ENCODE data around the gene SEMA3F.
A peak's percentile ranks its signal among the peaks of the same experiment; 100 is the strongest.

SEMA3F gene

DNA sequence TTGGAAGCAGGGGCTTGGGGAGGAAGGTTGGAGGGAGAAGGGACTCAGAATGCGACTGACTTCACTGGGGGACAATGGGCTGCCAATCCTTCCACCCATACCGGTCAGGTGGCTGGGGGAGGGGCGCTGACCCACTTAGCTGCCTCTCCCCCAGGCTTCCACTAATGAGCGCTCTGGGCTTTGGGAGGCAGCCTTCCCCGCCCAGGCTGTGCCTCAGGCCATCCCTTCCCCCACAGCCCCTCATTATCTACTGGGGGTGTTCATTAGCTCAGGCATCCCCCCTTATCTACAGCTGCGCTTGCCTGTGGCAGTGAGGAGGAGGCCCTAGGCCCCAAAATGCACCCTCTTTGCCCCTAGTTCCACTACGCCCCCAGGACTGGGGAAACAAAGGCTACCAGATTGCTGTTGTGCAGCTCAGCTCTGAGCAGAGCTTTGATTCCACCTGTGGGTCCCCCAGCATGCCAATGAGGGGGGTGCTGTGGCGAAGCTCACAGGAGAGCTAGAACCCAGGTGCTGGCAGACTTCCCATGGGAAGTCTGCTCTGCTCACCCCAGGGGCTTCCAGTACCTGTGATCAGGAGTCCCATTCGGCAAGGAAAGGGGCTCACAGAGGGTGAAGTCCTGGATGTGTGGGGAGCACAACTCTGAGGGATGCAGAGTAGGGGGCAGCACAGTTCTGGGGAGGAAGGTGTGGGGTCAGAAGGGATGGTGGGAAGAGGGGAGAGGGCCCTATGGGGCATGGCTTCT lies 29.4 kb upstream of the SEMA3F start:
- H3K27me3 Mint-ChIP-seq = no peaks in the 10 kb centered on the region
- peaks cover 5% of the 10 kb centered on the region for H3K4me1 Mint-ChIP-seq
- no peak for ATAC-seq
- no peaks in the 10 kb centered on the region for H3K9me3 Mint-ChIP-seq
- H3K36me3 Mint-ChIP-seq = no peaks in the 10 kb centered on the region
- H3K4me3 Mint-ChIP-seq = no peak overlapping the region
- no peak overlapping the region for H3K27ac Mint-ChIP-seq

DNA sequence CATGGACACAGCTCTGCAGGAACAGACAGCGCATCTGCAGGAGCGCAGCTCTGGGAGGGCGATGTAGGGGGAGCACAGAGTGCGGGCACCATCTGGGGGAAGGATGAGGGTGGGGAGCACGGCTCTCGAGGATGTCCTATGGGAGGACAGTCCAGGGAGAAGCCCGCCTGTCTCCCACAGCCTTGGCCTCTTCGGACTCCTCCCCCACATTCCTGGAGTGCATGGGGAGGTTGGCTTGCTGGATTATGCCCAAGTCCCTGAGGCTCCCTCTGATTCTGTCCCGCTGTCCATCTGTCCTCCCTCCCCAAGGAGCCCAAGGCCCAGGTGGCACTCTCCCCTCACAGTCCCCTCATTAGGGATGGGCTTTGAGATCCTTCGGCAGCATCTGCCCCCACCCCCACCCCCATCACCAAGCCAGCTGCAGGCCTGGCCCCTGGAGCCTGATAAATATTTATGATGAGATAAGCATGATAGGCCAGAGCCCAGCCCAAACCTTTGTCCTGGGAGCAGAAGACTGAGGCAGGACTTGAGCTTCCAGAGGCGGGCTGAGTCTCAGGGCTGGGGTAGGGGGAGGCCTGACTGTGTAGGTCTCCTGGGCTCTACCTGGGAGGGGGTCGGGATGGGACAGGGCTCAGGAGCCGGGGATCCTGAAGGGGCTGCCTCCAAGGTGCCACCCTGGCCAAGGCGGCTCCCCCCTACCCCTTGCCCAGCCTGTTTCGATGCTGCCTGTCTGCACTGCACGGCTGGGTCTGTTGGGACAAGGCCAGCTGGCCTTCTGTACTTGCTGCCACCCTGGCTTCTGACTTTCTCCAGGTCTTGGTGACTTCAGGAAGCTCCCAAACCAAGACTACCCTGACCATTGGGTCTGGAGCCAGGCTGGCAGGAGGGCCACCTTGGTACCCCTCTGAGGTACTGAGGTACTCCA lies 28.6 kb upstream of the SEMA3F start:
- Mint-ChIP-seq H3K4me3 (no peak overlapping the region), H3K9me3 (no peaks in the 10 kb centered on the region), H3K27me3 (no peaks in the 10 kb centered on the region), H3K36me3 (no peaks in the 10 kb centered on the region), H3K4me1 (peaks cover 5% of the 10 kb centered on the region), H3K27ac (no peak overlapping the region)
- no peak for ATAC-seq

DNA sequence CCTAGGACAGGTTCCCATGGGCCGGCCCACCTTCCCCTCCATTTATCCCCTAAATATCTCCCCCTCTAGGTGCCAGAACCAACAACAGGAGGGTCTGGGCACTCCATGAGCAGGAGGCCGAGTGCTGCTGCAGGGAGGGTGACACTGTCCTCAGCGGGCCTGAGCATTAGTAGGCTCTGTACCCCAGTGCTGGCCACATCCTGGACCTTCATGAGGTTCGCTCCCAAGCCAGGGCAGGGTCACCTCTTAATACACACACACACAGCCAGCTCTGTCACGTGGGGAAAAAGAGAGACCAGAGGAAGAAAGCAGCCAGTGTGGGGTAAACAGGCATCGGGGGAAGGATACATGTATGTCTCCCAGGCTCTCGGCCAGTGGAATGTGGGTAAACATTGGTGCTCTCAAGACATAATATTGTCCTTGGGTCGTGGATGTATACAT lies 27.9 kb upstream of the SEMA3F start:
- H3K27ac Mint-ChIP-seq = no peak overlapping the region
- H3K4me3 Mint-ChIP-seq = no peak overlapping the region
- no peaks in the 10 kb centered on the region for H3K36me3 Mint-ChIP-seq
- no peaks in the 10 kb centered on the region for H3K9me3 Mint-ChIP-seq
- no peak for ATAC-seq
- H3K27me3 Mint-ChIP-seq = no peaks in the 10 kb centered on the region
- peaks cover 5% of the 10 kb centered on the region for H3K4me1 Mint-ChIP-seq

DNA sequence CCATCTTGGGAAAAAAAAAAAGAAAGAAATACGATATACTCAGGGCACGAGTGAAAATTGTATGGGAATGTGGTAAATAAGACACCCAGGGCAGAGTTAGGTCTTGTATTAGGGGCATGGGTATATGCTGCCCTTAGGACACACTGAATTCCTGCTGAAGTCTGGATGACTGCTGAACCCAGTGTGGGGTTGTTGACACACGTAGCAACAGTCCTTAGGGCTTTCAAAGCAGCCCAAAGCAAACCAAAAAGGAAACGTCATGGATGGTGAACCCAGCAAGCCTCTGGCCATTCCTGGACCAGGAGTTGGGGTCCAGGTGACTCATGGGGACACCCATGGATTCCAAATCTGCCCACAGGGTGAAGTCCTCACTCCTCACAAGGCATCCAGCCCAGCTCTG lies 27.1 kb upstream of the SEMA3F start:
- Mint-ChIP-seq H3K27ac (no peak overlapping the region), H3K4me1 (peaks cover 4% of the 10 kb centered on the region)
- ATAC-seq = no peak

DNA sequence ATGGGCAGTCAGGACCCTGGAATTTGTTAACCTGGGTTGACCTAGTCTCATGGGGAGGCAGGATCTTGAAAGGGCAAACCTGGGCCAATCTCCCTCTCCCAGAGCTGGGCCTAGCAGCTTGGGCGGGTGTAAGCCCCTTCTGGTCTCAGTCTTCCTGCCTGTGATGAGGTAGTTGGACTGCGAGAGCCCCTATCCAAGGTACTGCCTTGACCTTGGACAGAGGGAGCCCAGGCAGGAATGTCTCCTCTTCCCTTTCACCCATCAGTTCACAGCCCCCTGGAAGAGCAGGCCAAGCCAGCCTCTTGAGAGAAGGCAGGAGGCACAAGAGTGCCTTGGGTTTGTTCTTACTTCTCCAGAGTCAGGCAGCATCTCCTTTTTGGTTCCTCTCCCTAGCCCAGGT lies 24.7 kb upstream of the SEMA3F start:
- Mint-ChIP-seq H3K4me1 (no peaks in the 10 kb centered on the region), H3K36me3 (no peaks in the 10 kb centered on the region), H3K4me3 (no peak overlapping the region), H3K27me3 (peaks cover 26% of the 10 kb centered on the region), H3K9me3 (no peaks in the 10 kb centered on the region), H3K27ac (no peak overlapping the region)
- ATAC-seq = no peak

More for the DNA sequence above, 27.1 kb upstream of the SEMA3F start:
- Mint-ChIP-seq H3K27me3 (peaks cover 7% of the 10 kb centered on the region), H3K4me3 (no peak overlapping the region), H3K9me3 (no peaks in the 10 kb centered on the region), H3K36me3 (no peaks in the 10 kb centered on the region)

DNA sequence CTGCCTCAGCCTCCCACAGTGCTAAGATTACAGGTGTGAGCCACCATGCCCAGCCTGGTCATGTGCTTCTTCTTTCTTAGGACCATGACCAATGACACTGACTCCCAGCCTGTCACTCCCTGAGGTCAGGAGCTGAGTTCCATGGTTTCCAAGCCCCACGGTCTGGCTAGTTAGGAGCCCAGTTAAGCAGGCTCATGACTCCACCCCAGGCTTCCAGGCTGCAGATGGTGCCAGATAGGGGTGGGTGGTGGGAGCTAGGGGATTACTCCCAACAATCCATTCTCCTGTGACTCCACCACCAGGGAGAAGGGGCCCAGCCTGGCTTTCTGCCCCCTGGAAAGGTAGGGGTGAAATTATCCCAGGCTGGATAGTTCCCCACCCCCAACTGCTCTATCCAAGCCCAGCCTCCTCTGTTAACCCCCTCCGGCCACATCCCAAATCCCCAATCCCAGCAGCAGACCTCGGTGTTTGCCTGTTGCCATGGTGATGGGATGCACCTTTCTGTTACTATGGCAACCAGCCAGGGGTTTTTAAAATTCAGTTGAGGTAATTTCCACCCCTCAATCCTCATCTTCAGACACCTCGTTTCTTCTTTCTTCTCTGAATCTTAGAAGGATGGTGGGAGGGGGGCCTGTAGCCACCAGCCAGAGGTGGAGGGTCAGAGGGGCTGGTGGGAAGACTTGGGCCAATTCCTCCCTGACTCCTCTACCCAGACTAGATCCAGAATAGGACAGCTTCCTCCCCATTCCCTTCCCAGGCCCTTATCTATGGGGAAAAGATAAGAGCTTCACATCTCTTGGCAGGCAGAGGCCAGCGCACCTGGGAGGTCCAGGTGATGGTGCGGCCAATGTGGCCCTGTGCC lies 22.5 kb upstream of the SEMA3F start:
- H3K27me3 Mint-ChIP-seq = peaks cover 28% of the 10 kb centered on the region
- H3K27ac Mint-ChIP-seq = no peak overlapping the region
- H3K4me1 Mint-ChIP-seq = no peaks in the 10 kb centered on the region
- no peak for ATAC-seq
- H3K9me3 Mint-ChIP-seq = no peaks in the 10 kb centered on the region
- H3K4me3 Mint-ChIP-seq = no peak overlapping the region
- no peaks in the 10 kb centered on the region for H3K36me3 Mint-ChIP-seq

DNA sequence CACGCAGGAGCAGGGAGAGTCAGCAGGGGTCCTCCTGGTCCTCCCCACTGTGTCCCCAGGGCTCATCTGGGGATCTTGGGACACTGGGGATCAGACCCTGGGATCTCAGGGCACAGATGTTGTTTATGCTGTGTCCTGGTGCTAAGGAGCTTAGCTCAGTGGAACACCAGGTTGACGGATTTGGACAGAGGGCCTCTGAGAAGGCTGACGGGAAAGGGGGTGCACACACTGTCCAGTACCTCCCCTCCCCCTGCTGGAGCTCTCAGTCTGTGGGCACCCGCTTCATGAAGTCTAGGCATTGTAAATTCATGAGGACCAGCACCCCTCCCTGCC lies 21.9 kb upstream of the SEMA3F start:
- Mint-ChIP-seq H3K27me3 (peaks cover 33% of the 10 kb centered on the region), H3K36me3 (no peaks in the 10 kb centered on the region), H3K4me3 (no peak overlapping the region), H3K27ac (no peak overlapping the region), H3K4me1 (peaks cover under 1% of the 10 kb centered on the region), H3K9me3 (no peaks in the 10 kb centered on the region)
- no peak for ATAC-seq

DNA sequence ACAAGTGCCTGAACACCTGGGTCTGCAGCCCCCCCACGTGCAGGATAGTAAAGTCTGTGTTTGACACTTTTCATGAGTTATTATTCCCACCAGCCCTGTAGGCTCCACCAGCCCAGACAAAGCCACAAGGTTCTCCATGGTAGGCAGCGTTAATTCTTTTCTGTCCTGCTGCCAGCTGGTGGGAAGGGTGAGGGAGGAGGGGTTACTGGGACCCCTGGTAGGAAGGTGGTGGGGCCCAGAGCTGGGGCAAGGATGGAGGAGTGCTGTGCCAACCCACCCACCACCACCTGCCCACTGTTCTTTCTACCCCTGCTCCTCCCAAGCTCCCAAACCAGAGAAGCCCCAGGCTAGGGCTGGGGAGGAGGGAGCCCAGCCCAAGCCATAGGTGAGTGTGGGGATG lies 20.8 kb upstream of the SEMA3F start:
- Mint-ChIP-seq H3K9me3 (no peaks in the 10 kb centered on the region), H3K4me3 (no peak overlapping the region), H3K36me3 (no peaks in the 10 kb centered on the region), H3K27me3 (peaks cover 42% of the 10 kb centered on the region), H3K27ac (no peak overlapping the region), H3K4me1 (peaks cover 6% of the 10 kb centered on the region)
- no peak for ATAC-seq

DNA sequence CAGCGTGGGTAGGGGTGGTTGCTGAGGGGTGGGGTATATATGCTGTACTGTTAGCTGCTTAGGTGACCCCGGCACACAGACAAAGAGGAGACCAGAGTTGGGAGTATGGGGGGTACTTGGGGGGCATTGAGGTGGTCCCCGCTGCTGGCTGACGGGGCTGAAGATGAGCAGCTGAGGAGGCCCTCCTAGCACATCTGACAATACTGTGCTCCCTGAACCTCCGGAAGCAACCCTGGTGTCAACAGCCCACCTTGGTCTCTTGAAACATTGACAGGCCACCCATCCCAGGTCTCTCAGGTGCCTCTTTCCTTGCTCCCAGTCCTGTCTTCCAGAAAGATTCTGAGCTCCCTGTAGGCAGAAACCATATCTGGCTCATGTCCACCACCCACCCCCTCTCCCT lies 19.2 kb upstream of the SEMA3F start:
- ATAC-seq = no peak
- Mint-ChIP-seq H3K4me1 (peaks cover 6% of the 10 kb centered on the region), H3K27ac (no peak overlapping the region), H3K36me3 (no peaks in the 10 kb centered on the region), H3K27me3 (peaks cover 53% of the 10 kb centered on the region), H3K9me3 (no peaks in the 10 kb centered on the region), H3K4me3 (no peak overlapping the region)

DNA sequence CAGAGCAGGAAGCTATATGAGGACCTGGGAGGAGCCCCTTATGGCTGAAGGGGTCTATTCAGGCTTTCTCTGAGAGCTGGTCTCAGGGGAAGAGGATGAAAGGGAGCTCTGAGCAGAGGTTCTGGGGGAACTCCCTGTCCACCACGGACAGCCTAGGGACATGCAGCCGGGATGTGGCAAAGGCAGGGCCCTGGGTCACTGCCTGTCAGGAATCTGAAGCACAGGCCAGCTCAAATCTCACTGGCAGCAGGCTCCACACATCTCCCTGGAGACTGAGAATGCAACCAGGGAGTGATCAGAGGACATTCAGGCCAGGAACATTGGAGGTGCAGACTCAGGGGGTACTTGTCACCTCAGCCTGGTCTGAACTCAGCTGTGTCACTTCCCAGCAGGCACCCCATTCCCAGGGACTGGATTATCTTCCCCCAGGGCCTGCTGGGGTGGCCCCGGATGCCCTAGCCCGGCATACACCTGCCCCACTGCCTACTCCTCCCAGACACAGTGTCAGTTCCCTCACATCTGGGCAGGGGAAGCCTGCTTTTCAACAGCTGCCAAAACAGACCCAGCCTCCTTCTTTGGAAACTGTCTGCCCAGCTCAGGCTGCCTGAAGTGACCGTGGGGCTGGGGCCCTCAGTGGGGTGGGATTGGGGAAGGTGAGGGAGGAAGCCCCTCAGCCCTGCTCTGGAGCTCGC lies 18.3 kb upstream of the SEMA3F start:
- no peak overlapping the region for H3K4me3 Mint-ChIP-seq
- no peak for ATAC-seq
- no peaks in the 10 kb centered on the region for H3K9me3 Mint-ChIP-seq
- no peak overlapping the region for H3K27ac Mint-ChIP-seq
- H3K4me1 Mint-ChIP-seq = peaks cover 6% of the 10 kb centered on the region
- no peaks in the 10 kb centered on the region for H3K36me3 Mint-ChIP-seq
- H3K27me3 Mint-ChIP-seq = peaks cover 62% of the 10 kb centered on the region

DNA sequence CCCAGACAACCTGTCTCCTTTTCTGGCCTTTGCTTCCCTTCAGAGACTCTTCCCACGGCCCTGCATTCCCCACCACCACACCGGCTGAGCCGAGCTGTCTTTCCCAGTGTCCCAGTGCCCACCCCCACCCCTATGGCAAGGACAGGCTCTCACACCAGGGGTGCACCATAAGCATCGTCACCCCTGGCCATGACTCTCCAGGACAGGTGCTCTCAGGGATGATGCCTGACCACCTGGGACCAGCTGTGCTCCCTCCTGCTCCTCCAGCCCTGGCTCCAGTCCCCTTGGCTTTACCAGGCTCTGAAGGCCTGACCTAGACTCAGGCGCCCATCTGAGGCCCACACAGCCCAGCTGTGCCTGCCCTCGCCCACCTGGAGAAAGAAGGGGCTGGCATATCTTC lies 17.6 kb upstream of the SEMA3F start:
- Mint-ChIP-seq H3K36me3 (no peaks in the 10 kb centered on the region), H3K4me3 (no peak overlapping the region), H3K4me1 (peaks cover 6% of the 10 kb centered on the region), H3K27me3 (peaks cover 67% of the 10 kb centered on the region), H3K27ac (no peak overlapping the region), H3K9me3 (no peaks in the 10 kb centered on the region)
- ATAC-seq = no peak

DNA sequence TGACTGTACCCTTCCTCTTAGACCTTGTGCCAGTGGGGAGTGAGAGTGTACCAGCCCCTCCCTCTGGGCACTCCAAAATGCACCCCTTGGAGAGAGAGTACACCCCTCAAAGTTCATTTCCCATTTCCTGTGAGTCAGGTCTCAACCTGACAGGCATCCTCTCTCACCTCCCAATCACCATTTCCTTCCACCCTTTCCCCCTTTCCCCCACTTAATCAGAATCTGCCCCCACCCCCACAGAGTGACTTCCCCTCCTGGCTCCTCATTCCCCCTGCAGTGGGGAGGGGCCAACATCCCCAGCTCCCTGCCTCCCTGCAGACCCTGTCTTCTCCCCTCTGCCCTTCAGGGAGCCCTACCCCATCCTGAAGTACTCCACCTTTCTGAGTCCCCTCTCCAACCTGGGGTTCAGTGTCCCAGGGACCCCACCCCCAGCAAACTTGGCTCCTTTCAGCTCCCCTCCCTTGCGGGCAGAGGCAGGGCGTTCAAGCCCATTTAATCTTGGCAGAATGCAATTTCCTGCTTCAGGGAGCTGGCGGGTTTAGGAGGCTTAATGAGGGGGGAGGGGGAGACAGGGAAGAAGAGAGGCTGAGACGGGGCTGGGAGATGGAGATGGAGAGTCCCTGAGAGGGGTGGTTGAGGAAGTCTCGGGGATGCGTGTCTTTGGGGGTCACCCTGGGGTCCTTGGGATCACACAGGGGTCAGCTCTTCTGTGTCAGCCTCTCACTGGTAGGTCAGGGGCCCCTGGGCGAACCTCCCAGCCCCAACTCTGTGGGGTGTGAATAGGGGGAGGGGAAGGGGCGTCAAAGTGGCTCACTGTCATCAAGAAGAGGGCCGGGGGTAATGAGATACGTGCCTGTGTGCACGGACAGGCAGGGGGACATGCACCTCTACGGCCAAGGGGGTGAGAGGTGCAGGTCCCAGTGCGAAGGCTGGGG lies 16.6 kb upstream of the SEMA3F start:
- Mint-ChIP-seq H3K4me3 (no peak overlapping the region), H3K9me3 (no peaks in the 10 kb centered on the region), H3K27me3 (peaks cover 59% of the 10 kb centered on the region), H3K27ac (no peak overlapping the region), H3K36me3 (no peaks in the 10 kb centered on the region), H3K4me1 (peaks cover 6% of the 10 kb centered on the region)
- no peak for ATAC-seq

DNA sequence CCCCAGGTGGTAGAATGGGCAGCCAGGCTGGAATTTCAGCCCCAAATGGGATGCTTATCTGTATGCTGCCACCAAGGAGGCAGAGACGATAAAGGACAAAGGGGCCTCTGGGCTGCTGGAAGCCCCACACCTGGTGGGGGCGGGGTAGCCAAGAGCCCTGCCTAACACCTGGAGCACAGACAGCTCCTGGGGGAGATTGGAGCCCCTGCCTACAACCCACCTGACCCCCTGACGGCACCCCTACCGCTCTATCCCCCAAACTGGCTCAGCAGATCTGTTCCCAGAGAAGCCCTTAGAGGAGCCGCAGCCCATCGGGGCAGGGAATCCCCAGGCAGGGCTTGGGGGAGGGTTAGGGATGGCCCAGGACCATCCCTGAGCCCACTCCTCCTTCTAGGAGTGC lies 15.8 kb upstream of the SEMA3F start:
- no peaks in the 10 kb centered on the region for H3K9me3 Mint-ChIP-seq
- ATAC-seq = peak; percentile 3
- no peaks in the 10 kb centered on the region for H3K36me3 Mint-ChIP-seq
- no peak overlapping the region for H3K4me3 Mint-ChIP-seq
- H3K27ac Mint-ChIP-seq = no peak overlapping the region
- peaks cover 55% of the 10 kb centered on the region for H3K27me3 Mint-ChIP-seq
- H3K4me1 Mint-ChIP-seq = peaks cover 6% of the 10 kb centered on the region

Data from stimulated activated memory B cell treated with anti-CD40 and anti-IgM and Interleukin-4, amounts not matched to agents 10 μg/mL and 1 μg/mL and 100 μg/mL, for 72 hours (primary cell).